ENCODE measurements around the gene GMPPA. TPM values are rescaled to one million over a fixed set of nuclear protein-coding genes. Genes with fewer than 3 reads are reported as not detected.

Gene GMPPA
- total RNA-seq, 3 donors from 2014 or later, result 15.7 to 33.4 (median 29.7) TPM

DNA sequence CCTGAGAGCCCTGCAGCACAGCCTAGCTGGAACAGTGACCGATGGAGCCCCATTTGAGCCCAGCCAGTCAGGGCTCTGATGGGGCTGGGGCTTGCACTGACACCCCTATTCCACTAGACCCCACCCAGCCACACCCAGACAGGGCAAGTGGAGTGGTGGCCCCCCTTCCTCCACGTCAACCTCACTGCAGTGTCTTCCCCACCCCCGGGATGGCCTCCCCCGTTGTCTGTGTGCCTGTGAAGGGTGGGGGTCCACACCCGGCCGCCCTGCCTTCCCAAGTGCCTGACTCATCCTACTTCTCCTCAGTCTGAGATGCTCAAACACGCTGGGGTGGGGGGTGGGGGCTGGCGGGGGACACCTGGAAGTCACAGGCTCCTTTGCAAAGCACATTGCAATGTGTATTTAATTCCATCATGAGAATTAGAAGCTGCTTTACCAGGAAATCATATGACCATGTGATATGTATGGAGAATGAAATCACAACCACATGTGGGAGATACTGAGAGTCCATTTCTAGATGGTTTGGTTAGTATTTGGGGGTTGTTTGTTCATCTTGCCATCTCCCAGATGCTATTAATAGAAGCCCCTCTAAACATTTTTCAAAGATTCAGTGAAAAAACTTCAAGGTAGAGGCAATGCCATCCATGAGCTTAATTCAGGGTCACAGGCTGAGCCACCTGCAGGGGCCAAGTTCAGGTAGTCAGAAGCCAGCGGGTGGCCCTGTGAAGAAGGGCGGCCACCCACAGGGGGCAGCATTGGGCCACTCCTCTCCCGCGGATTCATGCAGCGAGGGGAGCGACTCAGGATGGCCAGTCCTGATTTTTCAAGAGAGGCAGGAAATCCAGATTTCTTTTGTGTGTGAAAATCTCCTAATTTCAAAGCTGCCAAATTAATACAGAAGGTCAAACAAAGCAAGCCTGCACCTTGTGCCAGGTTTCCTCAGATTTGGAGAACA is 22.7 kb upstream of the GMPPA start:
- peak in 1 of 2 donors; percentile 69 for DNase-seq (ENCODE audit: low spot score in 2 of 2)
- Histone ChIP-seq H3K27me3 (no peaks in the 10 kb centered on the region), H3K27ac (no peak overlapping the region), H3K9me3 (no peaks in the 10 kb centered on the region), H3K4me3 (peak overlapping the region in 2 of 3 donors; percentile 20 to 34), H3K36me3 (no peaks in the 10 kb centered on the region), H3K4me1 (no peaks in the 10 kb centered on the region)
- no peak for TF ChIP-seq POLR2A (IDR thresholded peaks at IDR 0.05)
- TF ChIP-seq, protein P1, sequence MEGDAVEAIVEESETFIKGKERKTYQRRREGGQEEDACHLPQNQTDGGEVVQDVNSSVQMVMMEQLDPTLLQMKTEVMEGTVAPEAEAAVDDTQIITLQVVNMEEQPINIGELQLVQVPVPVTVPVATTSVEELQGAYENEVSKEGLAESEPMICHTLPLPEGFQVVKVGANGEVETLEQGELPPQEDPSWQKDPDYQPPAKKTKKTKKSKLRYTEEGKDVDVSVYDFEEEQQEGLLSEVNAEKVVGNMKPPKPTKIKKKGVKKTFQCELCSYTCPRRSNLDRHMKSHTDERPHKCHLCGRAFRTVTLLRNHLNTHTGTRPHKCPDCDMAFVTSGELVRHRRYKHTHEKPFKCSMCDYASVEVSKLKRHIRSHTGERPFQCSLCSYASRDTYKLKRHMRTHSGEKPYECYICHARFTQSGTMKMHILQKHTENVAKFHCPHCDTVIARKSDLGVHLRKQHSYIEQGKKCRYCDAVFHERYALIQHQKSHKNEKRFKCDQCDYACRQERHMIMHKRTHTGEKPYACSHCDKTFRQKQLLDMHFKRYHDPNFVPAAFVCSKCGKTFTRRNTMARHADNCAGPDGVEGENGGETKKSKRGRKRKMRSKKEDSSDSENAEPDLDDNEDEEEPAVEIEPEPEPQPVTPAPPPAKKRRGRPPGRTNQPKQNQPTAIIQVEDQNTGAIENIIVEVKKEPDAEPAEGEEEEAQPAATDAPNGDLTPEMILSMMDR (IDR thresholded peaks at IDR 0.05), result peak; percentile 66 to 71 (median 68)
- intact Hi-C loops (cut with DNase I; ENCODE audit: low total_unique reads), result loop anchor here (10.0 kb wide), 1 partner anchor 49 kb away; no protein-coding TSS in a partner anchor

DNA sequence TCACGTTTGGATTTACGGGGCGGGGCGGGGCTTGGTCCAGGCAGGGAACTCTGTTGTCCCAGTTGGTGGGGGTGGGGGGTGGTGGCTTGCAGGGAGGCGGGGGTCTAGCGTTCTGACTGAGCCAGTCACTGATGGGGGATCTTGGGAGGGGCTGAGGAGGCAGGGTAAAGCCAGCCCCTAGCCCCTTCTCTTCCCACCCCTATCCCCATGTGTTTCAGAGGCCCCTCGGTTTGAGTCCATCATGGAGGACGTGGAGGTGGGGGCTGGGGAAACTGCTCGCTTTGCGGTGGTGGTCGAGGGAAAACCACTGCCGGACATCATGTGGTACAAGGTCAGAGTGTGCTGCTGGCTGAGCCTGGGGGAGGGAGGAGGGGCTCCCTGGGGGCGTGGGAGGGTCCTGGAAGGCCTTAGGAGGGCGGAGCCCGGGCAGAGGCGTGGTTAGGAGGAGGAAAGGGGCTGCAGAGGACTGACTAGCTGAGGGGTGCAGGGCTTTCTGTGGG is 22.0 kb upstream of the GMPPA start:
- Histone ChIP-seq H3K27me3 (no peaks in the 10 kb centered on the region), H3K4me1 (no peaks in the 10 kb centered on the region), H3K9me3 (no peaks in the 10 kb centered on the region), H3K36me3 (no peaks in the 10 kb centered on the region), H3K27ac (no peak overlapping the region), H3K4me3 (peak overlapping the region in 2 of 3 donors; percentile 20 to 34)
- no peak for DNase-seq (ENCODE audit: low spot score in 2 of 2)
- intact Hi-C loops (cut with DNase I; ENCODE audit: low total_unique reads), result loop anchor here (10.0 kb wide), 1 partner anchor 48 kb away; no protein-coding TSS in a partner anchor
- no peak for TF ChIP-seq POLR2A (IDR thresholded peaks at IDR 0.05)
- TF ChIP-seq, protein P1 (IDR thresholded peaks at IDR 0.05), result no peak
- no peak for TF ChIP-seq POLR2AphosphoS5 (IDR thresholded peaks at IDR 0.05)

DNA sequence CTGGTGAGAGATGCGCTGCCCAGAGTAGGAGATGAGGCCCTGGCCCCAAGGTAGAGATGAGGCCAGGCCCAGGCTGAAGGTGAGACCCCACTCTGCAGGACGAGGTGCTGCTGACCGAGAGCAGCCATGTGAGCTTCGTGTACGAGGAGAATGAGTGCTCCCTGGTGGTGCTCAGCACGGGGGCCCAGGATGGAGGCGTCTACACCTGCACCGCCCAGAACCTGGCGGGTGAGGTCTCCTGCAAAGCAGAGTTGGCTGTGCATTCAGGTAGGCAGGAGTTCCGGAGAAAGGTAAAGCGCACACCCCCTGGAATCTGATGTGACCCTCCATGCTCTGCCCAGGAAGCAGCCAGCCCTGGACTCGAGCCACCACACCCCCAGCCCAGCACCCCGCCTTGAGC is 21.5 kb upstream of the GMPPA start:
- H3K36me3 ChIP-seq, result no peaks in the 10 kb centered on the region
- H3K27ac ChIP-seq, result no peak overlapping the region
- H3K27me3 ChIP-seq, result no peaks in the 10 kb centered on the region
- H3K4me3 ChIP-seq, result no peak overlapping the region
- no peaks in the 10 kb centered on the region for H3K9me3 ChIP-seq
- TF ChIP-seq, protein P1 (IDR thresholded peaks at IDR 0.05), result no peak
- TF ChIP-seq POLR2AphosphoS5 (IDR thresholded peaks at IDR 0.05) (no peak), POLR2A (IDR thresholded peaks at IDR 0.05) (no peak)
- DNase-seq (ENCODE audit: low spot score in 2 of 2), result no peak
- intact Hi-C loops (cut with DNase I; ENCODE audit: low total_unique reads), result loop anchor here (10.0 kb wide), 1 partner anchor 48 kb away; no protein-coding TSS in a partner anchor
- H3K4me1 ChIP-seq, result no peaks in the 10 kb centered on the region

DNA sequence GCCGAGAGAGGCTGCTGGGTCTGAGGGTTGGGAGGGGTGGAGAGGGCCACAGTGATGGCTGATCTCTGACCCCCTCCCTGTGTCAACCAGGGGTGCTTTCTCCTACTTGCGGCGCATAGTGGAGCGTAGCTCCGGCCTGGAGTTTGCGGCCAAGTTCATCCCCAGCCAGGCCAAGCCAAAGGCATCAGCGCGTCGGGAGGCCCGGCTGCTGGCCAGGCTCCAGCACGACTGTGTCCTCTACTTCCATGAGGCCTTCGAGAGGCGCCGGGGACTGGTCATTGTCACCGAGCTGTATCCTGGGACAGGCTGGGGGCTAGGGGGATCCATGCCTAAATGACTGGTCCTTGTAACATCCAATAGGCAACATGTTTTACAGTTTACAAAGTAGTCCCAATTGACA is 20.9 kb upstream of the GMPPA start:
- H3K27me3 ChIP-seq, result no peaks in the 10 kb centered on the region
- no peak overlapping the region for H3K27ac ChIP-seq
- H3K36me3 ChIP-seq, result no peaks in the 10 kb centered on the region
- H3K4me1 ChIP-seq, result no peaks in the 10 kb centered on the region
- intact Hi-C loops (cut with DNase I; ENCODE audit: low total_unique reads), result loop anchor here (10.0 kb wide), 1 partner anchor 47 kb away; no protein-coding TSS in a partner anchor
- no peak overlapping the region for H3K4me3 ChIP-seq
- DNase-seq (ENCODE audit: low spot score in 2 of 2), result no peak
- TF ChIP-seq POLR2A (IDR thresholded peaks at IDR 0.05) (no peak), POLR2AphosphoS5 (IDR thresholded peaks at IDR 0.05) (no peak)
- H3K9me3 ChIP-seq, result no peaks in the 10 kb centered on the region

DNA sequence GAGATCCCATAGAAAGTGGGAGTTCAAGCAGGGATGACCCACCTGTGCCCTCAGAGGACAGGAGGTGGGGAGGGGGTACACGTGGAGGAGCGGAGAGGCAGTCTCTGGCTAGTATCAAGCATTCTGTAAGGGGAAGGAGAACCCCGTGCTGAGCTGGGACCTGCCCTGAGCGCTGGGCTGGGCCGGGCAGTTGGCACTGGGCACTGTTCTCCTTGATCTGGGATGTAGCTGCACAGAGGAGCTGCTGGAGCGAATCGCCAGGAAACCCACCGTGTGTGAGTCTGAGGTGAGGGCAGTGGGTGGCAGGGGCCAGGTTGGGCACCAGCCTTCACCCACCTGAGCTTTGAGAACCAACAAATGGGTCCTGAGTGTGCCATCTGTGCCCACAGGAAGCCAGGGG is 19.8 kb upstream of the GMPPA start:
- intact Hi-C loops (cut with DNase I; ENCODE audit: low total_unique reads), result loop anchor here (10.0 kb wide), 1 partner anchor 46 kb away; no protein-coding TSS in a partner anchor
- TF ChIP-seq, protein P1 (IDR thresholded peaks at IDR 0.05), result no peak
- TF ChIP-seq POLR2AphosphoS5 (IDR thresholded peaks at IDR 0.05) (no peak), POLR2A (IDR thresholded peaks at IDR 0.05) (no peak)
- Histone ChIP-seq H3K36me3 (no peaks in the 10 kb centered on the region), H3K27me3 (peaks cover 0 to 9% of the 10 kb centered on the region in 2 donors), H3K27ac (no peak overlapping the region), H3K4me3 (no peak overlapping the region), H3K9me3 (no peaks in the 10 kb centered on the region), H3K4me1 (no peaks in the 10 kb centered on the region)
- DNase-seq (ENCODE audit: low spot score in 2 of 2), result no peak
